Measurements from ENCODE around the gene DACH1.
"Not testable (repeated sequence)": the region's sequence is repeated elsewhere in the genome, so short reads cannot be mapped to it uniquely, and the experiment has no call there.

DACH1 gene

GRCh38 chr13:71828564-71828963 is 38.4 kb downstream of the DACH1 start:
- DNase-seq (ENCODE audit: low spot score): no peak

GRCh38 chr13:71828117-71828516 is 38.9 kb downstream of the DACH1 start:
- DNase-seq (ENCODE audit: low spot score): no peak

- DNase-seq (ENCODE audit: low spot score): no peak
These were observed 39.8 kb downstream of the DACH1 start for GRCh38 chr13:71827241-71827640.

GRCh38 chr13:71820699-71821098 is 46.3 kb downstream of the DACH1 start:
- DNase-seq (ENCODE audit: low spot score): no peak

- no peak for DNase-seq (ENCODE audit: low spot score)
These were observed 49.7 kb downstream of the DACH1 start for GRCh38 chr13:71817335-71817734.

- DNase-seq (ENCODE audit: low spot score): no peak
These were observed 52.1 kb downstream of the DACH1 start for GRCh38 chr13:71814806-71815360.

- no peak for DNase-seq (ENCODE audit: low spot score)
These were observed 53.8 kb downstream of the DACH1 start for GRCh38 chr13:71813187-71813586.

- no peak for DNase-seq (ENCODE audit: low spot score)
These were observed 55.7 kb downstream of the DACH1 start for GRCh38 chr13:71811344-71811743.

GRCh38 chr13:71808708-71809107 is 58.3 kb downstream of the DACH1 start:
- DNase-seq (ENCODE audit: low spot score): no peak

GRCh38 chr13:71806886-71807285 is 60.1 kb downstream of the DACH1 start:
- no peak for DNase-seq (ENCODE audit: low spot score)

- no peak for DNase-seq (ENCODE audit: low spot score)
These were observed 63.9 kb downstream of the DACH1 start for GRCh38 chr13:71803066-71803465.

- no peak for DNase-seq (ENCODE audit: low spot score)
These were observed 65.2 kb downstream of the DACH1 start for GRCh38 chr13:71801781-71802180.

GRCh38 chr13:71801165-71801760 is 65.7 kb downstream of the DACH1 start:
- DNase-seq (ENCODE audit: low spot score): no peak

- DNase-seq (ENCODE audit: low spot score): no peak
These were observed 67.7 kb downstream of the DACH1 start for GRCh38 chr13:71799324-71799723.

- no peak for DNase-seq (ENCODE audit: low spot score)
These were observed 68.3 kb downstream of the DACH1 start for GRCh38 chr13:71798707-71799106.

- no peak for DNase-seq (ENCODE audit: low spot score)
These were observed 69.5 kb downstream of the DACH1 start for GRCh38 chr13:71797517-71797916.

- no peak for DNase-seq (ENCODE audit: low spot score)
These were observed 77.2 kb downstream of the DACH1 start for GRCh38 chr13:71789693-71790329.

- no peak for DNase-seq (ENCODE audit: low spot score)
These were observed 78.0 kb downstream of the DACH1 start for GRCh38 chr13:71789037-71789436.

GRCh38 chr13:71787414-71787813 is 79.6 kb downstream of the DACH1 start:
- DNase-seq (ENCODE audit: low spot score): no peak

- no peak for DNase-seq (ENCODE audit: low spot score)
These were observed 80.1 kb downstream of the DACH1 start for GRCh38 chr13:71786875-71787274.

- no peak for DNase-seq (ENCODE audit: low spot score)
These were observed 81.6 kb downstream of the DACH1 start for GRCh38 chr13:71785361-71785760.

GRCh38 chr13:71780546-71780945 is 86.5 kb downstream of the DACH1 start:
- DNase-seq (ENCODE audit: low spot score): no peak

- not testable (repeated sequence) for DNase-seq (ENCODE audit: low spot score)
These were observed 88.0 kb downstream of the DACH1 start for GRCh38 chr13:71778998-71779397.

- DNase-seq (ENCODE audit: low spot score): no peak
These were observed 91.0 kb downstream of the DACH1 start for GRCh38 chr13:71775966-71776365.
